ENCODE measurements around the gene MON2. TPM values are rescaled to one million over a fixed set of nuclear protein-coding genes. Genes with fewer than 3 reads are reported as not detected.
A peak's percentile ranks its signal among the peaks of the same experiment; 100 is the strongest.

MON2 gene
- total RNA-seq, 2 donors from 2014 or later, result 30.3 to 43.3 TPM

- no peaks in the 10 kb centered on the region for H3K9me3 Mint-ChIP-seq
Observed at GRCh38 chr12:62481843-62482540, 15.4 kb downstream of the MON2 start.

GRCh38 chr12:62482769-62483168 is 16.1 kb downstream of the MON2 start:
- H3K9me3 Mint-ChIP-seq, result no peaks in the 10 kb centered on the region
- Histone ChIP-seq H3K4me3 (ENCODE audit: low read length) (no peak overlapping the region), H3K36me3 (ENCODE audit: control insufficient read depth, insufficient read depth, low read length) (peaks cover 7% of the 10 kb centered on the region), H3K9me3 (ENCODE audit: control insufficient read depth, low read length) (no peaks in the 10 kb centered on the region), H3K9ac (ENCODE audit: extremely low read depth, low read length, poor library complexity, severe bottlenecking) (no peak overlapping the region), H3K27me3 (ENCODE audit: control insufficient read depth, insufficient read depth, low read length, poor library complexity, severe bottlenecking) (no peaks in the 10 kb centered on the region), H3K4me1 (ENCODE audit: control insufficient read depth, insufficient read depth, low read length) (no peaks in the 10 kb centered on the region), H3K27ac (ENCODE audit: low read depth, low read length) (no peak overlapping the region)
- no peak for DNase-seq
- H3K4me1 Mint-ChIP-seq, result peaks cover 4% of the 10 kb centered on the region
- WGBS, 2 experiments (ENCODE audit: insufficient coverage in 1 of 2, insufficient read length in 1 of 2), result 91 to 100% methylated on average over 2 of the region's 3 CpGs
- TF ChIP-seq CTCF (conservative IDR thresholded peaks at IDR 0.05), result no peak
- no peaks in the 10 kb centered on the region for H3K27me3 Mint-ChIP-seq (ENCODE audit: insufficient read depth)
- no peak overlapping the region for H3K4me3 Mint-ChIP-seq
- no peak overlapping the region for H3K27ac Mint-ChIP-seq
- H3K36me3 Mint-ChIP-seq (ENCODE audit: low read depth), result peaks cover 10% of the 10 kb centered on the region

More at GRCh38 chr12:62481843-62482540, 15.4 kb downstream of the MON2 start:
- H3K9ac ChIP-seq (ENCODE audit: extremely low read depth, low read length, poor library complexity, severe bottlenecking), result no peak overlapping the region
- DNase-seq, result no peak
- Mint-ChIP-seq H3K36me3 (ENCODE audit: low read depth) (peaks cover 14% of the 10 kb centered on the region), H3K27ac (no peak overlapping the region), H3K4me1 (peaks cover 4% of the 10 kb centered on the region), H3K27me3 (ENCODE audit: insufficient read depth) (no peaks in the 10 kb centered on the region), H3K4me3 (no peak overlapping the region)
- TF ChIP-seq CTCF (conservative IDR thresholded peaks at IDR 0.05), result no peak
- H3K4me3 ChIP-seq (ENCODE audit: low read length), result no peak overlapping the region
- no peaks in the 10 kb centered on the region for H3K4me1 ChIP-seq (ENCODE audit: control insufficient read depth, insufficient read depth, low read length)
- H3K27ac ChIP-seq (ENCODE audit: low read depth, low read length), result no peak overlapping the region
- H3K9me3 ChIP-seq (ENCODE audit: control insufficient read depth, low read length), result no peaks in the 10 kb centered on the region
- H3K36me3 ChIP-seq (ENCODE audit: control insufficient read depth, insufficient read depth, low read length), result peaks cover 7% of the 10 kb centered on the region
- 83 to 85% methylated on average over 4 of the region's 4 CpGs for WGBS, 2 experiments (ENCODE audit: insufficient coverage in 1 of 2, insufficient read length in 1 of 2)
- H3K27me3 ChIP-seq (ENCODE audit: control insufficient read depth, insufficient read depth, low read length, poor library complexity, severe bottlenecking), result no peaks in the 10 kb centered on the region

GRCh38 chr12:62484233-62484632 is 17.6 kb downstream of the MON2 start:
- 89 to 100% methylated on average over 1 to 2 of the region's 2 CpGs for WGBS, 2 experiments (ENCODE audit: insufficient coverage in 1 of 2, insufficient read length in 1 of 2)
- Histone ChIP-seq H3K36me3 (ENCODE audit: control insufficient read depth, insufficient read depth, low read length) (peaks cover 7% of the 10 kb centered on the region), H3K4me1 (ENCODE audit: control insufficient read depth, insufficient read depth, low read length) (no peaks in the 10 kb centered on the region), H3K9ac (ENCODE audit: extremely low read depth, low read length, poor library complexity, severe bottlenecking) (no peak overlapping the region), H3K27me3 (ENCODE audit: control insufficient read depth, insufficient read depth, low read length, poor library complexity, severe bottlenecking) (no peaks in the 10 kb centered on the region), H3K27ac (ENCODE audit: low read depth, low read length) (no peak overlapping the region), H3K9me3 (ENCODE audit: control insufficient read depth, low read length) (no peaks in the 10 kb centered on the region), H3K4me3 (ENCODE audit: low read length) (no peak overlapping the region)
- H3K4me1 Mint-ChIP-seq, result peaks cover 4% of the 10 kb centered on the region
- H3K9me3 Mint-ChIP-seq, result no peaks in the 10 kb centered on the region
- no peak overlapping the region for H3K4me3 Mint-ChIP-seq
- peak overlapping the region; percentile 56 for H3K27ac Mint-ChIP-seq
- DNase-seq, result no peak
- no peak for TF ChIP-seq CTCF (conservative IDR thresholded peaks at IDR 0.05)
- peaks cover 10% of the 10 kb centered on the region for H3K36me3 Mint-ChIP-seq (ENCODE audit: low read depth)
- H3K27me3 Mint-ChIP-seq (ENCODE audit: insufficient read depth), result no peaks in the 10 kb centered on the region

Data from endodermal cell (in vitro differentiated cells).